Measurements from ENCODE around the gene VPS33B.

GRCh38 chr15:90988296-90988695 lies 34.1 kb downstream of the VPS33B start:
- TF ChIP-seq CTCF (IDR thresholded peaks at IDR 0.05 in 8 of 11, conservative IDR thresholded peaks at IDR 0.05 in 3 of 11), result no peak
- no peak for TF ChIP-seq POLR2A (IDR thresholded peaks at IDR 0.05)
- peak in 1 of 3 donors; percentile 54 for TF ChIP-seq POLR2AphosphoS5 (IDR thresholded peaks at IDR 0.05)

Measured in spleen (tissue), 7 donors.